GM13977 (cell line): ENCODE data around the gene FAT2.

Source experiments
- DNase-seq: peaks from one replicate; pipeline ENCODE4 v3.0.0; 2012; ENCODE audit warnings: low spot score
- in situ Hi-C: fragments of 300-500 bp; cut with MboI; formaldehyde crosslinking; loops from one replicate; pipeline ENCODE4 v1.12.0; 2022; ENCODE audit warnings: low sequenced_read_pairs, low pct_unique_long_range_greater_than_20kb, mixed read lengths, inconsistent platforms; ENCODE audit not compliant: unreplicated experiment
- TF ChIP-seq, protein P1 (sequence below): IDR thresholded peaks from 2 replicates; pipeline ENCODE4 v1.5.1; 2012; ENCODE audit warnings: mild to moderate bottlenecking, control low read depth; ENCODE audit not compliant: insufficient read depth; ENCODE audit errors: extremely low read depth, missing control alignments

Gene FAT2

DNA sequence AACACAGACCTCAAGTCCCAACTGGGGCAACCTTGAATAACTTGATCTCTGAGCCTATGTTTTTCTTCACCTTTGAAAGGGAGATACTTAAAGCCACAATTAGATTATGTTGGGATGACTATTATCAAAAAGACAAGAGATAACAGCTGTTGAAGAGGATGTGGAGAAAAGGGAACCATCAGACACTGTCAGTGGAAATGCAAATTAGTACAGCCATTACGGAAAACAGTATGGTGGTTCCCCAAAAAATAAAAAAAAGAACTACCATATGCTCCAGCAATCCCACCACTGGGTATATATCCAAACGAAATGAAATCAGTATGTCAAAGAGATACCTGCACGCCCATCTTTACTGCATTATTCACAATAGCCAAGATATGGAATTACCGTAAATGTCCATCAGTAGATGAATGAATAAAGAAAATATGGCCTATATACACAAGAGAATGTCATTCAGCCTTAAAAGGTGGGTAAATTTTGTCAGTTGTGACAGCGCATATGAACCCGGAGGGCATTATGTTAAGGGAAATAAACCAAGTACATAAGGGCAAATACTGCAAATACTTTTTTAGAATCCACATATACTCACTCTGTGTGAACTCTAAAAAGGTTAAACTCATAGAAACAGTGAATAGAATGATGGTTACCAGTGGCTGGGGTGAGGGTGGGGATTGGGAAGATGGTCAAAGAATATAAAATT, 12.7 kb downstream of the FAT2 start:
- no peak for DNase-seq
- in situ Hi-C loops, result no loop called here
- TF ChIP-seq, protein P1, sequence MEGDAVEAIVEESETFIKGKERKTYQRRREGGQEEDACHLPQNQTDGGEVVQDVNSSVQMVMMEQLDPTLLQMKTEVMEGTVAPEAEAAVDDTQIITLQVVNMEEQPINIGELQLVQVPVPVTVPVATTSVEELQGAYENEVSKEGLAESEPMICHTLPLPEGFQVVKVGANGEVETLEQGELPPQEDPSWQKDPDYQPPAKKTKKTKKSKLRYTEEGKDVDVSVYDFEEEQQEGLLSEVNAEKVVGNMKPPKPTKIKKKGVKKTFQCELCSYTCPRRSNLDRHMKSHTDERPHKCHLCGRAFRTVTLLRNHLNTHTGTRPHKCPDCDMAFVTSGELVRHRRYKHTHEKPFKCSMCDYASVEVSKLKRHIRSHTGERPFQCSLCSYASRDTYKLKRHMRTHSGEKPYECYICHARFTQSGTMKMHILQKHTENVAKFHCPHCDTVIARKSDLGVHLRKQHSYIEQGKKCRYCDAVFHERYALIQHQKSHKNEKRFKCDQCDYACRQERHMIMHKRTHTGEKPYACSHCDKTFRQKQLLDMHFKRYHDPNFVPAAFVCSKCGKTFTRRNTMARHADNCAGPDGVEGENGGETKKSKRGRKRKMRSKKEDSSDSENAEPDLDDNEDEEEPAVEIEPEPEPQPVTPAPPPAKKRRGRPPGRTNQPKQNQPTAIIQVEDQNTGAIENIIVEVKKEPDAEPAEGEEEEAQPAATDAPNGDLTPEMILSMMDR, result no peak

DNA sequence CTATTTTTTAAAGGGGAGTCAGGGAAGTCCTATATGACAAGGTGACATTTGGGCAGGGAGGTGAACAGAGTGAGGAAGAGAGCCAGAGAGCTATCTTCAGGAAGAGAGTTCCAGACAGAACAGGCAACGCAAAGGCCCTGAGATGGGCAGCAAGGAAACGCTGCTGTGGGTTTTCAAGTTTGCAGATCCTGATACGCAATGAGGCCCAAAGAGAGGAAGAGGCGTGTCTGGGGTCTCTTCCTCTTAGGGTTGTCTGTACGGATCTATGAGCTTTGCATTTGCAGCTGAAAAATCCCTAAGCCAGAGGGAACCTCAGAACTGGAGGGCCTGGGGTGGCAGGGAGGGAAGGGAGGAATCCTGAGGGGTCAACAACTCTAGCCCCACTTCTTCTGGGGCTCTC, 13.6 kb downstream of the FAT2 start:
- in situ Hi-C loops, result no loop called here
- DNase-seq, result no peak

DNA sequence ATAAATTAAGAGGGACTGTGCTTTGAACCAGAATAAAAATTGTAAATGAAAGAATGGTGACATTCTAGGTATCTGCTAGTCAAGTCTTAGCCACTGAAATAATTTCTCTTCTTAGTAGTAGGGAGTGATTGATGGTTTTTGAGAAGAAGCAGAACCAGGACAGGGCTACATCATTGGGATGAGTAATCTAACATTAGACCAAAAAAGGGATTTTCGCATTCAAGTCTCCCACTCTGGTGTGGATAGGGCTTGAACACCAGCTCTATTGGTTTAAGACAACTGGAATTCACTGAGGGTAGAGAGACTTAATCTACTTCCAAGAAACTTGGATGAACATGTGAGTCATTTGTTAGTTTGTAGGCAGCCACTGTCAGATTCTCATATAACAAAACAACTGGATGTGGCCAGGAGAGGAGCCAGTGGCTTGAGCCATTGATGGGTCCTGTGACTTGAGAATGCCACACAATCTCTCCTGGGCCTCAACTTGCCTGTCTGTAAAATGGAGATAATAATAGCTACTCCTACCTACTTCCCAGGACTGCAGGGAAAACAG, 16.6 kb downstream of the FAT2 start:
- TF ChIP-seq, protein P1, result no peak
- DNase-seq, result no peak
- in situ Hi-C loops, result no loop called here

More for the DNA sequence above, 13.6 kb downstream of the FAT2 start:
- TF ChIP-seq, protein P1, result no peak

DNA sequence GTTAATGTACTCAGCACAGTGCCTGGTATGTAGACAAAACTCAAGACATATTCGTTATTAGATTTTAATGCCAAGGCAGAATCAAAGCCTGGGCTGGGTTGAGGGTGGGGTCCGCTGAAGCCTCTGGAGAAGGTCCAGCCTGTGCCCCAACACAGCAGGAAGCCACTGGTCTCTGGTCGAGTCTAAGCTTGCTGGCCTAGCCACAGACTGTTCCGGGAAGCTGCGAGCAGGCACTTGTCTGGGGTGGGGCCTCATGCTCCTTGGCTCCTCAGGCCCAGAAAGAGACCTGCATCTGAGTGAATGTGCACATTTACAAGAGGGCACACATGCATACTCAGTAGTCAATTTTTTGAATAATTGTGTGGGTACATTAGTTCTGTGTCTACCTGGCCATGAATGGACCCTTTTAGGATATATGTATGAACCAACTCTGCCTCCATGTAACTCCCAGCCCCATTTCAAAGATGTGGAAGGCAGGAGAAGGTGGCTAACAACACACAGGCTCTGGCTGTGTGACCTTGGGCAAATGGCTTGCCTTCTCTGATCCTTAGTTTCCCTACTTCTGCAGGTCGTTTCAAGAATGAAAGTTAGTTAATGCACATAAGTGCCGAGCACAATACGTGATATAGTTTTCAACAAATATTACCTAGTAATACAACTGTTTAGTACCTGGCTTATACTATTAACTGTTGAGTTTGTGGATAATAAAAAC, 18.3 kb downstream of the FAT2 start:
- no peak for DNase-seq
- TF ChIP-seq, protein P1, result no peak
- in situ Hi-C loops, result no loop called here

DNA sequence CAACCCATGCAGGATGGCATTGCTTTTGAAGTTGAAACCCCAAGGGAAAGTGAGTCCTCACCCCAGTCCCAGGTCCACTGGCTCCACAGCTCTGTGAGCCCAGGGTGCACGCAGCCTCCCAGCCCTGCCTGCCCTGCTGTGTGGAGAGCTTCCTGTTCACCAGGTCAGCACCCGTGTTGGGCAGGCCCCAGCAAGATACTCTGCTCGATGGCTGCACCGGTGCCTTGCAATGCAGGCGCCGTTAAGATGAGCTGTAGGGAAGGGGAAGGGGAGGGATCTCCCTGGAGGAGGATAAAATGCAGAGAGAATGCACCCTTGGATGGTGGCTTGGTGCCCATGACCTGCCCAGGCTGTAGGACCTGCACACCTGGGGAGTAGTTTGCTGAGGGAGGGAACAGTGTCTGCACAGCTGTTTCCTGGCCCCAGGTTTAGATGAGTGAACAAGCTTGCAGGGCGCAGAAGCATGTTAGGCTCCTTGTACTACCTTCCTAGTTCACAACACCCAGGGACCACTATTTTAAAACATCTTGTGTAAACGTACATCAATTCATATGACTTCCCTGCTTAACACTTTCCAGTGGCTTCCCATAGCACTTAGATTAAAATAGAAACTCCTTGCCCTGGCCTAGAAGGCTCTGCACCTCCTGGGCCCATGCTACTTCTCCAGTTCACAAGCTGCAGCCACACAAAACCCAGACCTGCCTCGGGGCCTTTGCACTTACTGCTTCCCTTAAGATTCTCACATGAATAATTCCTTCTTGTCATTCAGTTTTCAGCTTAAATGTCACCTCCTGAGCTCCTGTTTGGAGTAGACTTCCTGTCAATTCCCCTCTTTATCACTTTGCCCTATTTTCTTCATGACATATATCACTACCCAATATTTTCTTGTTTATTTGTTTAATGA, 19.6 kb downstream of the FAT2 start:
- TF ChIP-seq, protein P1, result no peak
- in situ Hi-C loops, result no loop called here
- DNase-seq, result no peak
